Raji (cell line): ENCODE measurements around the gene FOXN3.

ENCODE experiments used
- POLR2A ChIP-seq: IDR thresholded peaks from 2 replicates; pipeline ENCODE4 v1.6.1; 2011; ENCODE audit warnings: low read depth, low read length, control low read depth; ENCODE audit not compliant: insufficient read depth

FOXN3 gene

GRCh38 chr14:89107626-89108025 lies 309.4 kb downstream of the FOXN3 start:
- TF ChIP-seq POLR2A = no peak
